HFFc6 (cell line): ENCODE data around the gene CD4. TPM values are rescaled to one million over a fixed set of nuclear protein-coding genes. Genes with fewer than 3 reads are reported as not detected.

Experiments used
- DNase-seq: peaks from one replicate; pipeline ENCODE4 v3.0.0-alpha.2; 2018
- H3K27ac Mint-ChIP-seq: 2 replicates; pipeline ENCODE4 v1.8.0; 2020; ENCODE audit warnings: mild to moderate bottlenecking, mixed read lengths
- H3K27me3 Mint-ChIP-seq: 2 replicates; pipeline ENCODE4 v1.8.0; 2021; ENCODE audit warnings: mild to moderate bottlenecking, moderate library complexity, mixed read lengths; ENCODE audit not compliant: insufficient read depth
- H3K36me3 Mint-ChIP-seq: 2 replicates; pipeline ENCODE4 v1.8.0; 2021; ENCODE audit warnings: low read depth, mixed read lengths
- H3K4me1 Mint-ChIP-seq: 2 replicates; pipeline ENCODE4 v1.8.0; 2020; ENCODE audit warnings: low read depth, mixed read lengths
- H3K4me3 Mint-ChIP-seq: 2 replicates; pipeline ENCODE4 v1.8.0; 2020; ENCODE audit warnings: mild to moderate bottlenecking, moderate library complexity, mixed read lengths
- H3K9me3 Mint-ChIP-seq: 2 replicates; pipeline ENCODE4 v1.8.0; 2020; ENCODE audit warnings: mild to moderate bottlenecking, mixed read lengths
- CTCF ChIP-seq: fragments of 200-600 bp; sonication (generic); IDR thresholded peaks from 2 replicates; pipeline ENCODE4 v1.5.0; 2021; ENCODE audit warnings: antibody characterized with exemption, mild to moderate bottlenecking
- total RNA-seq, 6 experiments: library from RNA; stranded (reverse); fragmentation: NEBNext Ultra II Directional; extraction: Animal tissue kit (Norgen Biotek cat#: 25700); gene quantifications; 2 replicates in 1 of 6; 3 replicates in 5 of 6; pipeline ENCODE4 v1.2.3, GENCODE V29; 2021

The CD4 gene
- total RNA-seq, 6 experiments from 2014 or later = 0.11 to 0.25 (median 0.11) TPM; not detected in 3

GRCh38 chr12:6796576-6796975 is 7.2 kb downstream of the CD4 start:
- no peak for TF ChIP-seq CTCF
- Mint-ChIP-seq H3K4me3 (no peak overlapping the region), H3K4me1 (peaks cover 10% of the 10 kb centered on the region), H3K27ac (no peak overlapping the region), H3K36me3 (no peaks in the 10 kb centered on the region), H3K27me3 (peaks cover 42% of the 10 kb centered on the region), H3K9me3 (no peaks in the 10 kb centered on the region)
- no peak for DNase-seq

- no peak for TF ChIP-seq CTCF
- Mint-ChIP-seq H3K4me3 (no peak overlapping the region), H3K36me3 (0 out of 2 replicates have a peak, but pooled peaks cover 3% of the 10 kb centered on the region), H3K27me3 (peaks cover 37% of the 10 kb centered on the region), H3K9me3 (peaks cover 2% of the 10 kb centered on the region), H3K27ac (no peak overlapping the region), H3K4me1 (no peaks in the 10 kb centered on the region)
- DNase-seq = no peak
These were observed 9.8 kb downstream of the CD4 start for GRCh38 chr12:6799147-6799546.

- no peak for DNase-seq
- peaks cover 5% of the 10 kb centered on the region for H3K9me3 Mint-ChIP-seq
- no peak for TF ChIP-seq CTCF
- H3K36me3 Mint-ChIP-seq = 0 out of 2 replicates have a peak, but pooled peaks cover 4% of the 10 kb centered on the region
- no peak overlapping the region for H3K4me3 Mint-ChIP-seq
- H3K27ac Mint-ChIP-seq = no peak overlapping the region
- H3K4me1 Mint-ChIP-seq = peaks cover 6% of the 10 kb centered on the region; the same call in 1 of the 2 replicates
- H3K27me3 Mint-ChIP-seq = peaks cover 4% of the 10 kb centered on the region
These were observed 17.8 kb downstream of the CD4 start for GRCh38 chr12:6807170-6807569.

- DNase-seq = no peak
- no peak overlapping the region for H3K4me3 Mint-ChIP-seq
- TF ChIP-seq CTCF = no peak
- H3K27ac Mint-ChIP-seq = no peak overlapping the region
- peaks cover 8% of the 10 kb centered on the region for H3K27me3 Mint-ChIP-seq
- H3K4me1 Mint-ChIP-seq = peaks cover 6% of the 10 kb centered on the region; the same call in 1 of the 2 replicates
- 0 out of 2 replicates have a peak, but pooled peaks cover 2% of the 10 kb centered on the region for H3K36me3 Mint-ChIP-seq
- peaks cover 3% of the 10 kb centered on the region for H3K9me3 Mint-ChIP-seq
These were observed 19.7 kb downstream of the CD4 start for GRCh38 chr12:6809056-6809455.

GRCh38 chr12:6810758-6811157 is 21.4 kb downstream of the CD4 start:
- no peaks in the 10 kb centered on the region for H3K36me3 Mint-ChIP-seq
- H3K4me1 Mint-ChIP-seq = peaks cover 6% of the 10 kb centered on the region; the same call in 1 of the 2 replicates
- no peaks in the 10 kb centered on the region for H3K9me3 Mint-ChIP-seq
- H3K27ac Mint-ChIP-seq = no peak overlapping the region
- no peak for TF ChIP-seq CTCF
- DNase-seq = no peak
- H3K27me3 Mint-ChIP-seq = peaks cover 9% of the 10 kb centered on the region
- no peak overlapping the region for H3K4me3 Mint-ChIP-seq

- DNase-seq = no peak
These were observed 24.0 kb downstream of the CD4 start for GRCh38 chr12:6813363-6813762.

More at GRCh38 chr12:6813363-6813762, 24.0 kb downstream of the CD4 start:
- no peaks in the 10 kb centered on the region for H3K36me3 Mint-ChIP-seq
- no peak for TF ChIP-seq CTCF
- no peak overlapping the region for H3K27ac Mint-ChIP-seq
- H3K27me3 Mint-ChIP-seq = peaks cover 28% of the 10 kb centered on the region
- H3K4me3 Mint-ChIP-seq = no peak overlapping the region
- H3K9me3 Mint-ChIP-seq = no peaks in the 10 kb centered on the region
- peaks cover 6% of the 10 kb centered on the region; the same call in 1 of the 2 replicates for H3K4me1 Mint-ChIP-seq
